HG02840 (cell line): ENCODE results near the gene ADAMTS2.

Source experiments
- ATAC-seq: cut with Tn5 transposase; IDR thresholded peaks from one replicate; pipeline ENCODE4 v1.9.1; 2021; ENCODE audit warnings: mild to moderate bottlenecking, moderate library complexity, moderate number of reproducible peaks; ENCODE audit not compliant: unreplicated experiment, low FRiP score

Gene ADAMTS2

GRCh38 chr5:179207920-179208705, 137.1 kb downstream of the ADAMTS2 start:
- ATAC-seq: no peak

- ATAC-seq: no peak
Measured at GRCh38 chr5:179207470-179207869, 137.8 kb downstream of the ADAMTS2 start.

DNA sequence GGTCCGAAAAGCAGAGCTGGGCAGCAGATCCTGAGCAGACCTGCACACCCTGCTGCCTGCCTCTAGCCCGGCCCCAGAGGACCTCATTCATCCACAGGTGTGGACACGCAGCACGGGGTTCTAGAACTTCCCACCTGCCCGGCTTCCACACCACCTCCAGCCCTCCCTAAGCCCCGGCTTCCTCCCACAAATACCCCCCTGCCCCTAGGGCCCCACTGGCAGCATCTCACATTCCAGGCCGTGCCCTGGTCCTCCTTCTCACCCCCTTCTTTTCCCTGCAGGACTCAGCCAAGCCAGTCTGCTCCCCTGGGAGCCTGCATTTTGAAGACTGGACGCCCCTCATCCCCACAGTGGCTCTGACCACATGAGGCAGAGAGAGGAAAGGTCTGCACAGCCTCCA, 138.9 kb downstream of the ADAMTS2 start:
- ATAC-seq: no peak

DNA sequence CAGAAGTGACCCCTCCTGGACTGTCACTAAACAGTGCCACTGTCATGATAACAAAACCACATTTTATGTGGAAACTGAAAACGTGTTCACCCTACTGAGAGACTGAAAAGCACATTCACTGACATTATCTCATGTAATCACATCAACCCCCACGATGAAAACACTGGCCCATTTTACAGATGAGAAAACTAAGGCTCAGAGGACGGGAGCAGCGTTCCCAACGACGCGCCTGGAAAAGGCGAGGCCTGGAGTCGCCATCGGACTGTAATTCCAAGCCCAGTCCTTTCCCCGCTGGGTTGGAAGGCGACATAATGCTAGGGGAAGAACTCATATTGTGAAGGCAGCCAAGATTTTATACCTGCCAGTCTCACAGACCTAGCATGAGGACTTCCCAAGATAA, 140.0 kb downstream of the ADAMTS2 start:
- no peak for ATAC-seq

- no peak for ATAC-seq
Measured at GRCh38 chr5:179204572-179204971, 140.7 kb downstream of the ADAMTS2 start.

- ATAC-seq: no peak
Measured at GRCh38 chr5:179203248-179203647, 142.0 kb downstream of the ADAMTS2 start.

DNA sequence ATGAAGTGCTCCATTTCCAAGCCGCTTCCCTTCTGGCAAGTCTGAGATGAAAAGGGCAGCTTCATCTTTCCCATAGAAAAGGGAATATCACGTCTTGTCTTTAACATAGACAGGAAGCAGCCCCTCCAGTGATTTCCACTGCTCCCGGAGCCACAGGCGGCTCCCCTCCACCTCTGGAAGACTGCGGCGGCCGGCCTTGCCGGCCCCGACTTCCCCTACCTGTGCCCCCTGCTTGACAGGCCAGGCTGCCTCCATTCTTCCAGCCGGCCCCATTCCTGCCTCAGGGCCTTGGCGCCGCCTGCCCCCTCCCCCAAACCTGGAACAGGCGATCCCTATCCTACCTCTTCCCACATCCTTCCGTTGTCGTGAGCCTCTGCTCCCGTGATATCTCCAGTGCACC, 143.3 kb downstream of the ADAMTS2 start:
- no peak for ATAC-seq

DNA sequence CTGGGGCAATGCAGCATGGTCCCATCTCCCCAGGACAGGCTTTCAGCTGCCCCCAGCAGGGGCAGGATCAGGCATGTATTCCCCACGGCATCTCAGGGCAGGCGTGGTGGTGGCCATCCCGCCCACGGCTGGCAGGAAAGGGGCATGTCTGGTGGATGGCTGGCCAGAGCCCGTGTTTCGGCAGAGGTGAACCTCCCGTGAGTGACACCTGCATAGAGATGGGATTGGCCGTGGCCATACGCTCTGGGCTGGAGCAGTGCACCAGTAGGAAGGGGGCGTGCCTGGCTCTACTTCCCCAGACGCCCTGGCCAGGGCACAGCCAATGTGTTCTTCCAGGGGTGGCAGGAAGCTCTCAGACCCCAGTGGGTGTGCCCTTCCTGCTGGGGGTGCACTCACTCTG, 146.0 kb downstream of the ADAMTS2 start:
- ATAC-seq: no peak

- no peak for ATAC-seq
Measured at GRCh38 chr5:179198825-179199224, 146.4 kb downstream of the ADAMTS2 start.

DNA sequence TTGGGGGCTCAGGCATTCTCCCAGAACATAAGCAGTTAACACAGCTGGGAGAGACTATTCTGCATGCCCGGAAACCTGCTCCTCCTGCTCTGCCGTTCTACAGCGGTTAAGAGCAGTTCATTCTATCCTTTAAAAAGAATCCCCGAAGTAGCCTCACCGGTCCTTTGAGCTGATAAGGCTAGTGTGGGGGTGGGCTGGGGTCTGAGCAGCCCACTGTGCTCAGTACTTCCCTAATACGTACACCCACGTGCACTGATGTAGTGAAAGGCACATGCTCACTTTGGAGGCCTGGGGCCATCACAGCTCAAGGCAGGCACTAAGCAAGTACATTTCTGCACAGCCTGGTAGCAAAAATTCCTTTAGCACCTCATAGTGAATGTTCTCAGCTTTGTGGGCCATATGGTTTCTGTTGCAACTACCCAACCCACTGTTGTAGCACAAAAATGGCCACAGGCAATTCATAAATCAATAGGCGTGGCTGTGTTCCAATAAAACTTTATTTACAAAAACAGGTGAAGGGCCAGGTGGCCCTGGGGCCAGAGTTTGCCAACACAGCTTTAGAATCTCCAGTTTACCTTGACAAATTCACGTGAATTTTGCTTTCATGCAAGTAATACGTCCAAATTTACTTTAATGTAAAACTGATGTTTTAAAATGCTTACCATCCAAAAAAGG, 148.7 kb downstream of the ADAMTS2 start:
- ATAC-seq: no peak

GRCh38 chr5:179195561-179196404, 149.5 kb downstream of the ADAMTS2 start:
- no peak for ATAC-seq

DNA sequence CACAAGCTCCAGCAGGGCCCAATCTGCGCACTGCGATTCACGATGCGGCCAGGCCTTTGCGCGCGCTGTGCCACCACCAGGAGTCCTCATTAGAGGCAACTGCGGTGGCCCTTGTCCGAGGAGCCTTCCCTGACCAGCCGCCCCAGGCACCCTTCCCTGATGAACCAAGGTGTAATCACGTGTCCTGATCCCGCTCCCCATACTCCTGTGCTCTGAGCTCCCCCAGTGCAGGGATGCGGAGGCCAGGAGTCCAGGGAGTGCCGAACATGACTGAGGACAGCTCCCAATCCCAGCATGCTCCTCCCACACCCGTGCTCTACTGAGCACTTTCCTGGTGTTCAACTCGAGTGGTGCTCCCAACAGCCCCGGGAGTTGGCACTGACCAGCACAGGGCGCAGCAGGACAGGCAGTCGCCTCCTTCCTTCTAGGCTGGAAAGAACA, 150.3 kb downstream of the ADAMTS2 start:
- no peak for ATAC-seq

- no peak for ATAC-seq
Measured at GRCh38 chr5:179194201-179194910, 150.9 kb downstream of the ADAMTS2 start.

DNA sequence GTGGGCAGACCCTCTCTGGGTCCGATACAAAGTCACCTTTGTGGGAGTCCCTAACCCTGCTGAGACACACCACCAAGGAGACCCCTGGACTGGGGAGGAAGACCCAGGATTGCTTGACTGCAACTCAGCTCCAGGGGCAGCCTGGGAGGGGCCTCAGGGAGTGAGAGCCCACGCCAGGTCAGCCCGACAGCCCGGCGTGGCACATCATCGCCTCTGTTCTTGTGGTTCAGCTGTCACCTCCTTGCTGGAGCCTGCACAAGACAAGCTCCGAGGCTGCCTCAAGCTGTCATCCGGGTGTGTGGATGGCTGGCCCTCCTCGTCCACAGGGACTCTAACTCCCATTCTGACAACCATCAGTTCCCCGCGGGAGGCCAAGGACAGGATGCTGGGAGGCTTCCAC, 151.5 kb downstream of the ADAMTS2 start:
- ATAC-seq: no peak

DNA sequence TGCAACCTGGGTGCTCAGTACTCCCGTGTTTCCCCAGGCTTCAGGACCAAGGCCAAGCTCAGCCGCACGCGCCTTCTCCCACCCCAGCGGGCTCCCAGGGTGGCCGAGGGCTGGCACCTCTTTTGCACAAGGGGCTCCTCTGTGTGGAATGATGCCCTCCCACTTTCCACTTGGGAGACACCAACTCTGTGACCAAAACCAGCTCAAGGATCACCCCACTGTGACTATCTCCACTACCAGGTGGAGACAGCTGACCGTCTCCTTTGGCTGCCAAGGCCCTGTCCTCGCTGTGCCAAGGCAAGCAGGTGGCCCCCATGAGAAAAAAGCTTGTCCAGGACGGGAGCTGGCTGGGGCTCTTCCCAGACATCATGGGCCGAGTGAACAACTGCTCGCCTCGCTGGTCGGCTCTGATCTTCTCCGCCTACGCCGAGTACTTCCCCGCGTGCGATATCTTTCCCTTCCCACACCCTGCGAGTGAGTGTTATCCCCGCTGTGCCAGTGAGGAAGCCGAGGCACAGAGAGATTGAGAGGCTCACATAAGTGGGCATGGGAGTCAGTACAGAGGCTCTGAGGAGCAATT, 152.3 kb downstream of the ADAMTS2 start:
- ATAC-seq: no peak

DNA sequence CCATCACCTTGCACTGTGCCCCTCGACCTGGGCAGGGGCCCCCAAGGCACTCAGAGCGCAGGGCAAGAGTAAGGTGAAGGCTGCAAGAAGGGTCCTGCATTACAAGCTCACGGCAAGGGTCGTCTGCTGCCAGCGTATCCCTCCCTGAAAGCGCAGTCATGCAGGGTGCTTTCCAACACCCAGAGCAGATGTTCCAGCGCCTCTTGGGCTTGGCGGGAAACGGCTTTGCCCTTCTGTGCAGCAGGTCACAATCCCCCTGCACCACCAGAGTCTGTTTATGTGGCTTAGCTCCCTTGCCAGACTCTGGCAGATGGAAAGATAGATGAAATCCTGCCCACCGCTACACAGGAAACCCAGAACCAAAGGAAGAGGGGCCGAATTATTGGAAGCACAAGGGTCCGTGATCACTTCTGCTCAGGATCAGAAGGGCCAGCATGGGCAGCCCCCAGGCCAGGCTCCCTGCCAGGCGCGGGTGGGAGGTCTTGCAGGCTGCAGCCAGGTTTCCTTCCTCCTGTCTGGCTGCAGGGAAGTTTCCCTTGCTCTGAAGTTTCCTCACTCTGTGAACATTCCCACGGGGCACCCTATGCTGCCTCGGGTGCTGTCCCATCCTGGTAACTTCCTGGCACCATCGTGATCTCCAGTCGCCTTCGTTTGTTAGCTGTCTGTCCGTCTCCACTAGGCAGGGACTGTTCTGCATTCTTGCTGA, 152.9 kb downstream of the ADAMTS2 start:
- no peak for ATAC-seq

DNA sequence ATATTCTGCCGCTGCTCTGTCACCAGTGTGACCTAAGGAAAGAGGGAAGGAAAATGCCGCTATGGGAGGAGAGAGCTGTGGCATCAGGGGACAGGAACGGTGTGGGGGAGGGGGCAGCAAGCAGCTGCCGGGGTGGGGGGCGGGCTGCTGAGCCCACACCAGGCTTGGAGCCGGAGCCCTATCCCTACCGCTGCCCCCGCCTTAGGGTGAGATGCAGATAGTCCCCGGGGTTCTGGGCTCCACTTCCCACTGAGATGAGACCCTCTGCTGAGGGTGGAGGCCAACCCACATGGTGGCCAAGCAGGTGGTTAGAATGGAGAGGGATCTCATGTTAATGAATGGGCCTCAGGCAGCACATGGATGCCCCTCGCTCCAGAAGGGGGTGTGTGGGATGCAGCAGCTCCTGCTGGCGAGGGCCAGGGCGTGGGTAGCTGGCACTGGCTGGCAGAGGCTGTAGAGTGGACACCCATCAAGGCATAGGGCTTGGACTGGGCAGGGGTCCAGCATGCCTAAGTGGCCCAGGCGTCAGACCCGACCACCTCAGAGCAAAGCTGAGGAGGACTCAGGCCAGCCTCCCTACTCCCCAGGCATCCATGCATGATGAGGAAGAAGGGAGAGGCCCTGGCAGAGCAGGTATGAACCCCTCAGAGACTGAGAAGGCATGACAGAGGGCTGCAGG, 153.6 kb downstream of the ADAMTS2 start:
- ATAC-seq: no peak

DNA sequence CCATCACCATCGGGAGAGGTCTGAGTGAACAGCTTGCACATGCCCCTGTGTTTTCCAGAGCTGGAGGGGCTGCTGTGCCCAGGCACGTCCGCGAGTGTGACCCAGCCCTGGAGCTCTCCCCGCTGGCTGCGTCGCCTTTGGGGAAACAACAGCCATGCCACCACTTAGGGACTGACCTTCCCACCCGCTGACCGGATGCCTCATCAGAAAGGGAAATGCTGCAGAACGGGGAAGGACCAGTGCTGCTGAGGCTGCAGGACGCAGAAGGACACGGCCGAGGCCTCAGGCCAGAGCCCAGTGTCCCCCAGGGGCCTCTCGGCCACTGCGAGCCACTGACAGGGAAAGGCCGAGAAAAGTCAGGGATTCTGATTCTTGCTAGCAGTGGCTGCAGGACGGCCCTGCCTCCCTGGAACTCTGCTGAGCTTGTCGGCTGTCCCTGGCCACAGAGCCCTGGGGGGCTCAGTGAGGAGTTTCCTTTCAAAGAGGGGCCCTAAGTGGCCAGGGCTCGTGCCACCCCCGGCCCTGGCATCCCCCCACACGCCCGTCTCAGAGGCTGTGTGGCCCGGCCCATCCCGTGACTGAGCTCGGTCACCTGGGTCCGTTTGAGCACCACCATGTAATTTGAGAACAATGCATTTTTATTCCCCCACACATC, 154.3 kb downstream of the ADAMTS2 start:
- no peak for ATAC-seq
